NCI-H1417 (cell line): ENCODE results near the gene EFCAB10.

Experiments
- DNase-seq, 3 experiments: peaks; one replicate each; lab custom pipeline; 2025; lab: John Stamatoyannopoulos, UW

EFCAB10 gene, protein sequence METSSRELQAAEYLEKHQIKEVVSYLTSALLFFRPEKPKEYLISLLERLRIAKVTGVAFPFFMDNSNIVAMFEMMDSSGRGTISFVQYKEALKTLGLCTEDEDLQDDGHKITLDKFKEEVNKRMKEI

GRCh38 chr7:105581066-105581811 lies at the start of gene EFCAB10:
TSS of gene EFCAB10 (minus strand) at chr7:105581493. CDS start at chr7:105581463, 30 bp downstream.
- peak; percentile 93 to 97 (median 95) for DNase-seq

GRCh38 chr7:105625986-105626385 lies 44.7 kb upstream of the EFCAB10 start:
- no peak for DNase-seq

DNA sequence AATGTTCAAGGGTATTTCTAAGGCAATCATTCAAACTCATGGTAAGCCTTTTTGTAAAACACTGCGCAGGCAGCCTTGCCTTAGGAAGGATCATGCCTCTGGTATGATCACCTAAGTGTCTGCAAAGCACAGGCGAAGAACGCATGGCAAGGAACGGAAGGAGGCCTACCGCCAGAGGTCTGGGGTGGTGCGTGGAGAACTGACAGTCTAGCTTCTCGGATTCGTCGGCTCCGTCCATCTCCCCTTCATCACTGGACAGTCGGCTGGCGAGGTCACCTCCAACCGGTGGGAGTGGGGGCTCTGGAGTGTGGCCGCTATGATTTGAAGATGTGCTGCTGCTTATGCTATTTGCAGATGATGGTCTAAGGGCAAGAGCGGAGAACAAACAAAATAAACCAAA lies 42.6 kb upstream of the EFCAB10 start:
- no peak for DNase-seq

GRCh38 chr7:105623378-105623777 lies 42.1 kb upstream of the EFCAB10 start:
- DNase-seq: no peak

DNA sequence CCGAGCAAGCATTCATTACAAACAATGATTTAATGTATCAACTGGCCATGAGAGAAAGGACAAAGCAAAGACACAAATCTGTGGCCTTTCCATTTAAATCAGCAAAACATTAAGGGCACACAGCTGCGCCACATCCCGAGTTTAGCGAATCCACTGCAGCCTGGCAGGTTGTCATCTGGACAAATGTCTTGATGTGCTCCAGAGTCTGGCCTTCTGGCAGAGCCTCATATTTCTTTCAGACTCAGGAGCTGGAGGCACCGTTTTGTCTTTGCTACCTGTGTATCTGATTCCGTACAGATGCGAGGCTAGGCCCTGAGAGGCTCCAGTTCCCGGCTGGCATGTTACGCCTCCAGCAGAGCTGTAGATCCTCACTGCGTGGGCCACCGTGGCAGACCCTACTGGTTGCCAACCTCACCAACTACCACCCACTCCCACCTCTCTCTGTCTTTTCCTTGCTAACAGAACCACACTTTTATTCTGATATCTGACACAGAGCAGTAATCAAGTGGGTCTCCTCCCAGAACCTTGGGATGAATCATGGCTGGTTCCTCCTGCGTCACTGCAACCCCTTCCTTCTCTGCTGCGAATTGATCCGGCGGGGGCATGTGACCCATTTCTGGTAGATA lies 40.9 kb upstream of the EFCAB10 start:
- no peak for DNase-seq

GRCh38 chr7:105621617-105622016 lies 40.3 kb upstream of the EFCAB10 start:
- DNase-seq: no peak

DNA sequence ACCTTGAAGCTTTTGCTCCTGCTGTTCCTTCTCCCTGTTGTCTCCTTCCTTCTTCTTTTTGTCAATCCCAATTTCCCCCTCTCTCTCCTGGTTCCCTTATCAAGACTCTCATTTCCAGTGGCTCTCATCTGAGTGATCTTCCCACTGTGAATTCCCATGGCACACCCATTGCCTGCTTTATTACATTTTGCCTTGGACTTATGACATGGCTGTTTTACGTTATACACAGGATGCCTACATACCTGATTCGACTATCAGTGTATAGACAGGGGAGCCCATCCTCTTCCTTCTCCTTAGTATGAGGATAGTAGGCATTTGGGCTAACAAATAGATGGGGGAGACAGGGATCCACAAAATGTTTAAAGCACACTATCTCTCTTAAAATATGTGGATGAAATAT lies 39.9 kb upstream of the EFCAB10 start:
- no peak for DNase-seq

DNA sequence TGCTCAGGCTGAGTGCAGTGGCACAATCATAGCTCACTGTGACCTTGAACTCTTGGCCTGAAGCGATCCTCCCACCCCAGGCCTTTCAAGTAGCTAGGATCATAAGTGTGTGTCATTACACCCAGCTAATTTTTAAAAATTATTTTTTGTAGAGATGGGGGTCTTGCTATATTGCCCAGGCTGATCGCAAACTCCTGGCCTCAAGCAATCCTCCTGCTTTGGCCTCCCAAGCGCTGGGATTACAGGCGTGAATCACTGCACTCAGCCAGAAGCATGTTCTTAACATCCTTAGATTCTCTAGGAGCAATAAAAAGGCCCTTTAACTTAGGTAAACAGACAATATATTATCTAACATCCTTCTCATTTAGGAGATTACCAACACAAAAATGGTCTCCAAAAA lies 38.3 kb upstream of the EFCAB10 start:
- DNase-seq: no peak

DNA sequence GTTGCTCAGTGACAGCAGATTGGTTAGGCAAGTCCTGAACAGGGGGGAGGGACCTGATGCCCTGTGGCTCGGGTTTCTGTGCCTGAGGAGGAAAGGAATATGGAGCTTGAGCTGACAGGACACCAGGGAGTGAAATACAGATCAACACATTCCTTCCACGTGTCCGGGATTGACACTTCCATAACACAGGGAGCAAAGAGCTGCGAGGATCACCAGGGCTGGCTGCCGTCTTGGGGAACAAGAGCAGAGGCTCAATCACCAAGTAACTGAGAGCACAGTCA lies 36.7 kb upstream of the EFCAB10 start:
- no peak for DNase-seq

- DNase-seq: no peak
These were observed 36.2 kb upstream of the EFCAB10 start for GRCh38 chr7:105617280-105618015.

- no peak for DNase-seq
These were observed 33.1 kb upstream of the EFCAB10 start for GRCh38 chr7:105614341-105614840.

GRCh38 chr7:105613611-105614330 lies 32.5 kb upstream of the EFCAB10 start:
- no peak for DNase-seq

DNA sequence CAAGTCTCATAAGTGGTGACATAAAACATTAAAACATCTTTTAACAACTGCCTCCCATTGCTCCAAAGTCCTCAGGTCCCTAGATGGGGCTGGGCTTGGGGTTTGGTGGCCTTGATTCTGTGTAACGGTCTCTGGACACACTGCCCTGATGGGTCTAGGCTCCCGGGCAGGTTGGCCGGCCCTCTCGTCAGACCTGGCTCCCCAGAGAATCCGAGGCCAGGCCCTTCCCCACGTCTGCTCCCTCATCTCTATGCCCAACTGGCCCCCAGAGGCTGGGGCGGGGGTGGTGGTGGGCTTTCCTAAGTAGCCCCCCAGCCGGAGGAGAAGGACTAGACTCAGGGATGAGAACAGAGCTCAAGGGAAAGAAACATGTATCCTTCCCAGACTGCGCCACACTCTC lies 31.5 kb upstream of the EFCAB10 start:
- DNase-seq: no peak

DNA sequence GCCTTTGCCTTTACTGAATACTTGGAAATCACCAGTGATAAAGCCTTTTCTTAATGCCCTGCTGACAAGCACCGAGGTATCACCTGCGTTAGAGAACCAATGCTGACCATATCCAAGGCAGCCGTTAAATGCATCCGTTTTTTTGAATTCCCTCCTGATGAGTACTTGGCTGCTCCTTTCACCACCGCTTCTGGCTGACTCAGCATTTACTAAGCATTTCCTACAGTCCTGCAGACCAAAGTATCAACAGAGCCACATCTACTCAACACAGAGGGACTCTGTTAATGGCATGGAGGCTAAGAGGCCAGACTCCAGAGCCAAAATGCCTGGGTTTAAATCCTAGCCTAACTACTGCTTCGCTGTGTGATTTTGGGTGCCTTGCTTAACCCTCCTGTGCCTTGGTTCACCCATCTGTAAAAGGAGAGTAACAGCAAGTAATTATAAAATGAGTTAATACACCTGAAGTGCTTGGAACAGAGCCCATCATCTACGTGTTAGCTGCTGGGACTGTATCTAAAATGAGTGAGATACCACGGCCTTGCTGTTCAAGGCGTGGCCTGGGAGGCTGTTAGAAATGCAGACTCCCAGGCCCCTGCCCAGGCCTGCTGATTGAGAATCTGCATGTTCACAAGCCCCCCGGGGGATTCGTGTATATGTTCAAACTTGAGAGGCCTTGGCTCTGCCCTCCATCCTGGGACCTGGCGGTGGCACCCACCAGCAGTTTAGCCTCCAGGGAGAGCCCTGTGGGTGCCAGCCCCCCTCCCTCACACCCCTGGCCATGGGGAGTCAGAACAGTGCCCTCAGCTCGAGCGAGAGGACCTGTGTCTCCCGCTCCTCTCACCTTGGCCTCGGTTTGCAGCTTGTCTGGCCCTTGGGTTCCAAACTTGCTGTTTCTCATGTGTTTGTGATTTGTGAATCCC lies 30.8 kb upstream of the EFCAB10 start:
- no peak for DNase-seq

- DNase-seq: no peak
These were observed 29.1 kb upstream of the EFCAB10 start for GRCh38 chr7:105610165-105610930.

DNA sequence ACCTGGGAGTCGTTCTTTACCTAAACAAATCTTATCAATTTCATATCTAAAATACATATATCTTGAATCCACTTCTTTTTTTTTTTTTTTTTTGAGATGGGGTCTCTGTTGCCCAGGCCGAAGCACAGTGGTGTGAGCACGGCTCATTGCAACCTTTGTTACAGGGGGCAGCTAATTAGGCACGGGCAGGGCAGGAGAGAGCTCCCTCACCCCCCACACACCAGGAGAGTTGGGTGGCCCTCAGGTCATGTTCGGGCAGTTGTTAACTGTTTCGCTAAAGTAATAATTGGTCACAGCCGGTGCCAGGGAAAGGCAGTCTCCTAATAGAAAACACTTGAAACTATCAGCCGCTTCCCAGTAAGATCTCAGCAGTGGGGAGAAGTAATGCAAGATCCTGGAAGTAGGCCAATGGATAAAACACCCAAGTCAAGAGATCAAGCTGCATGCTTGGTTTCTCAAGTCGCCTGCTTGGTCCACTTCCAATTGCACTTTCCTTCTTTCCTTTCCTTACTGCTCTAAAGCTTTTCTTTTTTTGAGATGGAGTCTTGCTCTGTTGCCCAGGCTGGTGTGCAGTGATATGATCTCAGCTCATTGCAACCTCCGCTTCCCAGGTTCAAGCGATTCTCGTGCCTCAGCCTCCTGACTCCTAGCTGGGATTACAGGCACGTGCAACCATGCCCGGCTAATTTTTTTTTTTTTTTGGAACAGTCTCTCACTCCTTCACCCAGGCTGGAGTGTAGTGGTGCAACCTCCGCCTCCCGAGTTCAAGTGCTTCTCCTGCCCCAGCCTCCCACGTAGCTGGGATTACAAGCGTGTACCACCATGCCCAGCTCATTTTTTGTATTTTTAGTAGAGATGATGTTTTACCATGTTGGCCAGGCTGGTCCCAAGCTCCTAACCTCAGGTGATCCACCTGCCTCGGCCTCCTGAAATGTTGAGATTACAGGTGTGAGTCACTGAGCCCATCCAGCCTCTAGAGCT lies 21.3 kb upstream of the EFCAB10 start:
- no peak for DNase-seq

DNA sequence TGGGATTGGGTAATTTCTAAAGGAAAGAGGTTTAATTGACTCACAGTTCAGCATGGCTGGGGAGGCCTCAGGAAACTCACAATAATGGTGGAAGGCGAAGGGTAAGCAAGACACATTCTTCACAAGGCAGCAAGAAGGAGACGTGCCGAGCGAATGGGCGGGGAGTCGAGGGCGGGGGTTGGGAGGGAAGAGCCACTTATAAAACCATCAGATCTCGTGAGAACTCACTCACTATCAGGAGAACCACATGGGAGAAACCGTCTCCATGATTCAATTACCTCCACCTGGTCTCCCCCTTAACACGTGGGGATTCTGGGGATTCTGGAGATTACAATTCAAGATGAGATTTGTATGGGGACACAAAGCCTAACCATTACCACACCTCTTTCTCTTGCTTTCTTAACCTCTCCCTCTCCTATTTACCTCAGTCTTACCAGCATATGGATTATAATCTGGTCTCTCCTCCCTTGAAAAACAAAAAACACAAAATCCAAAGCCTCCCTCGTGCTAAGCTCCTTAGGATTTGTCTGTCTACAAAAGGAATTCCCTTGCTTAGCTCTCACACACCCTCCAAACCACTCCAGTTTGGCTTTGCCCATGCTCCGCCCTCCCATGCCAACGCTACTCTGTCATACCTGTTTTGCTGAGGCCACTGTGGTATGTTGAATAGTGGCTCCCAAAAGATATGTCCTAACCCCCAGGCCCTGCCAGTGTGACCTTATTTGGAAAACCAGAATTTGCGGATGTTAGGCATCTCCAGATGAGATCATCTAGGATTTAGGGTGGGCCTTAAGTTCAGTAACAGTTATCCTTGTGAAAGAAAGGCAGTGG lies 19.6 kb upstream of the EFCAB10 start:
- no peak for DNase-seq

GRCh38 chr7:105599551-105599950 lies 18.3 kb upstream of the EFCAB10 start:
- no peak for DNase-seq
